Measurements from ENCODE around the gene CEP85L.

DNA sequence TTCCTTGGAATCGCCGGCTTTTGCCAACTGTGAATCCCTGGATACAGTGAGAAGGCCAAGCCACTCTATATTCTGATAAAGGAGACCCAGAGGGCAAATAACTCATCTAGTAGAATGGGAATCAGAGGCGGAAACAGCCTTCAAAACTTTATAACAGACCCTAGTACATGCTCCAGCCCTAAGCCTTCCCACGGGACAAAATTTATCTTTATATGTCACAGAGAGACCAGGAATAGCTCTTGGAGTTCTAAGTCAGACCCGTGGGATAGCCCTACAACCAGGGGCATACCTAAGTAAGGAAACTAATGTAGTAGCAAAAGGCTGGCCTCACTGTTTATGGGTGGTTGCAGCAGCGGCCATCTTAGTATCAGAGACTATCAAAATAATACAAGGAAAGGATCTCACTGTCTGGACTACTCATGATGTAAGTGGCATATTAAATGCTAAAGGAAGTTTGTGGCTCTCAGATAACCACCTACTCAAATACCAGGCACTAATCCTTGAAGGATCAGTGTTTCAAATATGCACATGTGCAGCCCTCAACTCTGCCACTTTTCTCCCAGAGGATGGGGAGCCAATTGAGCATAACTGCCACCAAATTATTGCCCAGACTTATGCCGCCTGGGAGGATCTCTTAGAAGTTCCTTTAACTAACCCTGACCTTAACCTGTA lies 29.5 kb downstream of the CEP85L start:
- TF ChIP-seq, protein P1, sequence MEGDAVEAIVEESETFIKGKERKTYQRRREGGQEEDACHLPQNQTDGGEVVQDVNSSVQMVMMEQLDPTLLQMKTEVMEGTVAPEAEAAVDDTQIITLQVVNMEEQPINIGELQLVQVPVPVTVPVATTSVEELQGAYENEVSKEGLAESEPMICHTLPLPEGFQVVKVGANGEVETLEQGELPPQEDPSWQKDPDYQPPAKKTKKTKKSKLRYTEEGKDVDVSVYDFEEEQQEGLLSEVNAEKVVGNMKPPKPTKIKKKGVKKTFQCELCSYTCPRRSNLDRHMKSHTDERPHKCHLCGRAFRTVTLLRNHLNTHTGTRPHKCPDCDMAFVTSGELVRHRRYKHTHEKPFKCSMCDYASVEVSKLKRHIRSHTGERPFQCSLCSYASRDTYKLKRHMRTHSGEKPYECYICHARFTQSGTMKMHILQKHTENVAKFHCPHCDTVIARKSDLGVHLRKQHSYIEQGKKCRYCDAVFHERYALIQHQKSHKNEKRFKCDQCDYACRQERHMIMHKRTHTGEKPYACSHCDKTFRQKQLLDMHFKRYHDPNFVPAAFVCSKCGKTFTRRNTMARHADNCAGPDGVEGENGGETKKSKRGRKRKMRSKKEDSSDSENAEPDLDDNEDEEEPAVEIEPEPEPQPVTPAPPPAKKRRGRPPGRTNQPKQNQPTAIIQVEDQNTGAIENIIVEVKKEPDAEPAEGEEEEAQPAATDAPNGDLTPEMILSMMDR (IDR thresholded peaks at IDR 0.05): no peak
- TF ChIP-seq POLR2AphosphoS5 (IDR thresholded peaks at IDR 0.05; ENCODE audit: low read depth, low read length) (no peak), EP300 (IDR thresholded peaks at IDR 0.05; ENCODE audit: borderline replicate concordance in 1 of 2, low read depth in 1 of 2, low read length in 1 of 2) (no peak), EZH2phosphoT487 (IDR thresholded peaks at IDR 0.05; ENCODE audit: borderline replicate concordance, low read depth) (no peak), TCF12 (IDR thresholded peaks at IDR 0.05) (no peak), SMC3 (IDR thresholded peaks at IDR 0.05; ENCODE audit: low read depth, low read length) (no peak), RAD21 (IDR thresholded peaks at IDR 0.05; ENCODE audit: low read length) (no peak), TAF1 (IDR thresholded peaks at IDR 0.05; ENCODE audit: borderline replicate concordance, low read depth, low read length) (no peak), RCOR1 (IDR thresholded peaks at IDR 0.05; ENCODE audit: low read length) (no peak), FOXJ3 (CRISPR knock-in tag; IDR thresholded peaks at IDR 0.05) (no peak), RFX5 (IDR thresholded peaks at IDR 0.05; ENCODE audit: low read length) (no peak), FOXM1 (IDR thresholded peaks at IDR 0.05; ENCODE audit: low read depth) (no peak), MAX (IDR thresholded peaks at IDR 0.05; ENCODE audit: low read depth) (no peak)
- TF ChIP-seq, protein P2, sequence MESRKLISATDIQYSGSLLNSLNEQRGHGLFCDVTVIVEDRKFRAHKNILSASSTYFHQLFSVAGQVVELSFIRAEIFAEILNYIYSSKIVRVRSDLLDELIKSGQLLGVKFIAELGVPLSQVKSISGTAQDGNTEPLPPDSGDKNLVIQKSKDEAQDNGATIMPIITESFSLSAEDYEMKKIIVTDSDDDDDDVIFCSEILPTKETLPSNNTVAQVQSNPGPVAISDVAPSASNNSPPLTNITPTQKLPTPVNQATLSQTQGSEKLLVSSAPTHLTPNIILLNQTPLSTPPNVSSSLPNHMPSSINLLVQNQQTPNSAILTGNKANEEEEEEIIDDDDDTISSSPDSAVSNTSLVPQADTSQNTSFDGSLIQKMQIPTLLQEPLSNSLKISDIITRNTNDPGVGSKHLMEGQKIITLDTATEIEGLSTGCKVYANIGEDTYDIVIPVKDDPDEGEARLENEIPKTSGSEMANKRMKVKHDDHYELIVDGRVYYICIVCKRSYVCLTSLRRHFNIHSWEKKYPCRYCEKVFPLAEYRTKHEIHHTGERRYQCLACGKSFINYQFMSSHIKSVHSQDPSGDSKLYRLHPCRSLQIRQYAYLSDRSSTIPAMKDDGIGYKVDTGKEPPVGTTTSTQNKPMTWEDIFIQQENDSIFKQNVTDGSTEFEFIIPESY (IDR thresholded peaks at IDR 0.05; ENCODE audit: borderline replicate concordance, low read depth): no peak

All from SK-N-SH (cell line).